Keratinocyte (primary cell): ENCODE measurements around the gene ARMC8. TPM values are rescaled to one million over a fixed set of nuclear protein-coding genes. Genes with fewer than 3 reads are reported as not detected.

Source experiments
- DNase-seq: peaks from one replicate; pipeline ENCODE4 v3.0.0-alpha.2; 2011; ENCODE audit warnings: low read depth, missing footprints, low spot score
- FAIRE-seq: peaks from 2 replicates; lab custom pipeline; 2011; peaks lifted over from hg19 to GRCh38; lab: Jason Lieb, UNC
- H2AFZ ChIP-seq: 2 replicates; pipeline ENCODE4 v1.6.0; 2012; ENCODE audit warnings: low read length, control low read depth, inconsistent platforms; ENCODE audit not compliant: control insufficient read depth
- H3K27ac ChIP-seq: 2 replicates; pipeline ENCODE4 v1.5.1; 2011; ENCODE audit warnings: low read length; ENCODE audit not compliant: control insufficient read depth, insufficient read depth
- H3K27me3 ChIP-seq: 3 replicates; pipeline ENCODE4 v1.6.0; 2011; ENCODE audit warnings: low read length; ENCODE audit not compliant: control insufficient read depth, insufficient read depth; ENCODE audit errors: extremely low read depth
- H3K36me3 ChIP-seq, 2 experiments: 2 replicates in 1 of 2; 3 replicates in 1 of 2; pipeline ENCODE4 v1.5.1; 2011; ENCODE audit warnings: low read length in 2 of 2, mild to moderate bottlenecking in 1 of 2; ENCODE audit not compliant: control insufficient read depth in 2 of 2, insufficient read depth in 2 of 2; ENCODE audit errors: extremely low read depth in 1 of 2
- H3K4me1 ChIP-seq: 3 replicates; pipeline ENCODE4 v1.5.1; 2011; ENCODE audit warnings: low read length; ENCODE audit not compliant: control insufficient read depth, insufficient read depth; ENCODE audit errors: extremely low read depth
- H3K4me2 ChIP-seq: 3 replicates; pipeline ENCODE4 v1.6.0; 2011; ENCODE audit warnings: low read depth, low read length; ENCODE audit not compliant: control insufficient read depth, insufficient read depth; ENCODE audit errors: extremely low read depth
- H3K4me3 ChIP-seq, 3 experiments: fragments of 200-600 bp in 1 of 3; sonication (generic) in 1 of 3; 2 replicates in 2 of 3; 3 replicates in 1 of 3; pipeline ENCODE4 v1.5.1; 2011 to 2016; ENCODE audit warnings: low read length in 3 of 3, mild to moderate bottlenecking in 3 of 3, control low read depth in 2 of 3, inconsistent platforms in 1 of 3, low read depth in 1 of 3, mixed read lengths in 1 of 3, mixed run types in 1 of 3, moderate library complexity in 1 of 3; ENCODE audit not compliant: control insufficient read depth in 2 of 3, insufficient read depth in 2 of 3; ENCODE audit errors: extremely low read depth in 1 of 3
- H3K79me2 ChIP-seq: 2 replicates; pipeline ENCODE4 v1.6.0; 2012; ENCODE audit warnings: low read length; ENCODE audit not compliant: control insufficient read depth, insufficient read depth
- H3K9ac ChIP-seq: 3 replicates; pipeline ENCODE4 v1.6.0; 2011; ENCODE audit warnings: low read length; ENCODE audit not compliant: control insufficient read depth, insufficient read depth; ENCODE audit errors: extremely low read depth
- H3K9me1 ChIP-seq: 3 replicates; pipeline ENCODE4 v1.6.0; 2011; ENCODE audit warnings: low read length; ENCODE audit not compliant: control insufficient read depth, insufficient read depth; ENCODE audit errors: extremely low read depth
- H3K9me3 ChIP-seq: 2 replicates; pipeline ENCODE4 v1.5.1; 2012; ENCODE audit warnings: low read depth, low read length; ENCODE audit not compliant: control insufficient read depth
- H4K20me1 ChIP-seq: 3 replicates; pipeline ENCODE4 v1.6.0; 2011; ENCODE audit warnings: low read length; ENCODE audit not compliant: control insufficient read depth, insufficient read depth; ENCODE audit errors: extremely low read depth
- CTCF ChIP-seq, 3 experiments: IDR thresholded peaks in 1 of 3; conservative IDR thresholded peaks in 1 of 3; optimal IDR thresholded peaks in 1 of 3; 2 replicates in 2 of 3; 3 replicates in 1 of 3; pipeline versions ENCODE3 to v1.5.1; 2011; ENCODE audit warnings: low read length in 3 of 3, mild to moderate bottlenecking in 3 of 3, moderate library complexity in 2 of 3, control low read depth in 1 of 3, inconsistent platforms in 1 of 3; ENCODE audit not compliant: insufficient read depth in 2 of 3; ENCODE audit errors: extremely low read depth in 1 of 3
- EZH2 ChIP-seq: IDR thresholded peaks from one replicate; pipeline ENCODE4 v1.6.1; 2012; ENCODE audit warnings: inconsistent platforms, mild to moderate bottlenecking, low read length, moderate library complexity
- dilution Hi-C: fragments of 300-500 bp; cut with MboI; formaldehyde crosslinking; loops from one replicate; pipeline ENCODE4 v1.7.0; 2020; ENCODE audit warnings: low sequenced_read_pairs; ENCODE audit not compliant: extremely low pct_ligation_motif_present
- polyA plus RNA-seq, 5 experiments: library from polyadenylated mRNA; depleted of rRNA in 3 of 5; stranded (reverse) in 3 of 5; stranded (forward) in 1 of 5; unstranded in 1 of 5; fragments of >200 nt; gene quantifications; 1 replicate in 1 of 5; 2 replicates in 3 of 5; 3 replicates in 1 of 5; pipeline versions ENCODE4 v1.2.1 to v1.2.3, GENCODE V29; 2011 to 2012; ENCODE audit warnings: missing spikeins in 2 of 5, low read depth in 1 of 5, low replicate concordance in 1 of 5

Gene ARMC8
- polyA plus RNA-seq, 1 donor (not counting 4 experiments of a cell fraction or from before 2014, with no cell fraction given) = 50.8 TPM

DNA sequence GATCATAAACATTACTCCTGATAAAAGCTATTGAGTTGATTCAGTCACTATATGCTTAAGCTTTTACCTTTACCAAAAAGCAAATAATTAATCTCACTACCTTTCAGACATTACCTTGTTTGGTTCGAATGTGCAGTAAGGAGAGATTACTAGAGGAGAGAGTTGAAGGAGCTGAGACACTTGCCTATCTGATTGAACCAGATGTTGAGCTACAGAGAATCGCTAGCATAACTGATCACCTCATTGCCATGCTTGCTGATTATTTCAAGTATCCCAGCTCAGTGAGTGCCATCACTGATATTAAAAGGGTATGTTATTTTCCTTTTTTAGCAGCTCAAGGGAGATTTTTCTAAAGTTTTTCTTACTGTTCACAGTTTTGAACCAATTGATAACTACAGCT is 54.6 kb downstream of the ARMC8 start:
- Histone ChIP-seq H4K20me1 (no peaks in the 10 kb centered on the region), H3K9ac (no peak overlapping the region), H3K36me3 (peaks cover 12% of the 10 kb centered on the region in 2 experiments), H3K9me3 (no peaks in the 10 kb centered on the region), H3K27me3 (no peaks in the 10 kb centered on the region), H3K4me1 (no peaks in the 10 kb centered on the region), H3K9me1 (no peaks in the 10 kb centered on the region), H3K27ac (no peak overlapping the region), H3K4me3 (no peak overlapping the region), H3K4me2 (no peak overlapping the region), H2AFZ (no peak overlapping the region), H3K79me2 (no peaks in the 10 kb centered on the region)
- DNase-seq = no peak
- TF ChIP-seq CTCF (optimal IDR thresholded peaks at IDR 0.05 in 1 of 3, IDR thresholded peaks at IDR 0.05 in 1 of 3, conservative IDR thresholded peaks at IDR 0.05 in 1 of 3; ENCODE audit: extremely low read depth in 1 of 3, insufficient read depth in 2 of 3, low read length in 3 of 3) (no peak), EZH2 (no peak)
- no peak for FAIRE-seq
- dilution Hi-C loops = no loop called here

DNA sequence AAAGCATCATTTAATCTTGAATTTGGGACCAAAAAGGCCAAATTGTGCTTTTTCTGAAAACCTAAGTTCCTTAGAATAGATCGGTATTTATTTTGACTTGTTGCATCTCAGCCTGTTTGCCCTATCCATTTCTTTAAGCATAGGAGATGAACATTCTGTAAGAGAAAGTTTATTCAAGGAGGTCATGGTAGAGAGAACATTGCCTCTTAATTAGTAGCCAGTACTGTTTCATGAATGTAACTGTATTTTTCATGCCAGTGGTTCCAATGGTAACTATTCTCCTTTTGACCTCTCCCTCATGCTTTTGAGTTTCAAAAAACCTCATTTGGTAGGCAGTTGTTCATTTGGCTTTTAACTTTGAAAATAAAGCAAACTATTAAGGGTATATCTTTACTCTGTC is 55.4 kb downstream of the ARMC8 start:
- Histone ChIP-seq H3K9me3 (no peaks in the 10 kb centered on the region), H3K9ac (no peak overlapping the region), H3K79me2 (no peaks in the 10 kb centered on the region), H2AFZ (no peak overlapping the region), H3K4me1 (no peaks in the 10 kb centered on the region), H3K27ac (no peak overlapping the region), H3K36me3 (peaks cover 11 to 12% of the 10 kb centered on the region in 2 experiments), H3K4me2 (no peak overlapping the region), H3K27me3 (no peaks in the 10 kb centered on the region), H3K4me3 (no peak overlapping the region), H3K9me1 (no peaks in the 10 kb centered on the region), H4K20me1 (no peaks in the 10 kb centered on the region)
- FAIRE-seq (no peak), DNase-seq (no peak)
- TF ChIP-seq CTCF (optimal IDR thresholded peaks at IDR 0.05 in 1 of 3, IDR thresholded peaks at IDR 0.05 in 1 of 3, conservative IDR thresholded peaks at IDR 0.05 in 1 of 3; ENCODE audit: extremely low read depth in 1 of 3, insufficient read depth in 2 of 3, low read length in 3 of 3) (no peak), EZH2 (no peak)
- dilution Hi-C loops = no loop called here
